IMR-90 (cell line): ENCODE measurements around the gene TCEAL3. TPM values are rescaled to one million over a fixed set of nuclear protein-coding genes. Genes with fewer than 3 reads are reported as not detected.

Experiments used
- ATAC-seq: fragments of 200-7000 bp; cut with Tn5 transposase; 2 replicates; pipeline ENCODE4 v1.9.1; 2020; ENCODE audit warnings: low read depth, mild to moderate bottlenecking, moderate library complexity
- BruUV-seq: library from RNA; stranded (reverse); fragments of 400-500 nt; replicated peaks from 2 replicates; lab custom pipeline; 2021; lab: Mats Ljungman, UMichigan
- CTCF ChIA-PET: fragments of 300-600 bp; formaldehyde crosslinking; extraction: SDS; loops from one replicate; lab custom pipeline; 2021; ENCODE audit warnings: antibody characterized with exemption; lab: Yijun Ruan, JAX
- POLR2A ChIA-PET: fragments of 300-600 bp; sonication (Branson Sonifier 250); formaldehyde crosslinking; loops from one replicate; lab custom pipeline; 2022; ENCODE audit warnings: antibody characterized with exemption; ENCODE audit not compliant: unreplicated experiment; lab: Charles Lee
- DNase-seq: peaks from one replicate; pipeline ENCODE4 v3.0.0; 2013
- H2AFZ ChIP-seq: replicated peaks from 2 replicates; pipeline ENCODE3; 2013; ENCODE audit warnings: low read length, mild to moderate bottlenecking; ENCODE audit not compliant: poor library complexity
- H2AK5ac ChIP-seq: 2 replicates; pipeline ENCODE4 v1.6.1; 2013; ENCODE audit warnings: low read depth, low read length, inconsistent platforms
- H2AK9ac ChIP-seq: replicated peaks from 2 replicates; pipeline ENCODE3; 2013; ENCODE audit warnings: mild to moderate bottlenecking, low read depth, low read length, moderate library complexity; ENCODE audit not compliant: poor library complexity
- H2BK120ac ChIP-seq: 2 replicates; pipeline ENCODE4 v1.6.1; 2013; ENCODE audit warnings: low read depth, low read length, inconsistent platforms
- H2BK15ac ChIP-seq: 3 replicates; pipeline ENCODE4 v1.6.1; 2013; ENCODE audit warnings: low read depth, low read length, inconsistent platforms
- H2BK20ac ChIP-seq: 2 replicates; pipeline ENCODE4 v1.6.1; 2013; ENCODE audit warnings: low read depth, mild to moderate bottlenecking, inconsistent platforms, low read length, moderate library complexity
- H2BK5ac ChIP-seq: 2 replicates; pipeline ENCODE4 v1.6.1; 2013; ENCODE audit warnings: mild to moderate bottlenecking, low read depth, low read length, inconsistent platforms; ENCODE audit not compliant: poor library complexity, severe bottlenecking
- H3K14ac ChIP-seq: replicated peaks from 2 replicates; pipeline ENCODE4 v1.6.1; 2013; ENCODE audit warnings: low read depth, low read length, inconsistent platforms
- H3K18ac ChIP-seq: 2 replicates; pipeline ENCODE4 v1.6.1; 2013; ENCODE audit warnings: low read depth, low read length, control low read depth
- H3K23ac ChIP-seq: 2 replicates; pipeline ENCODE4 v1.6.1; 2013; ENCODE audit warnings: low read depth, low read length, inconsistent platforms
- H3K27ac ChIP-seq: 2 replicates; pipeline ENCODE4 v1.5.1; 2013; ENCODE audit warnings: mild to moderate bottlenecking, control low read depth, low read length; ENCODE audit not compliant: insufficient read depth
- H3K27me3 ChIP-seq: 2 replicates; pipeline ENCODE4 v1.6.1; 2013; ENCODE audit warnings: low read length; ENCODE audit not compliant: control insufficient read depth, insufficient read depth
- H3K36me3 ChIP-seq: 2 replicates; pipeline ENCODE4 v1.6.1; 2013; ENCODE audit warnings: low read length, mixed read lengths; ENCODE audit not compliant: control insufficient read depth, insufficient read depth
- H3K4ac ChIP-seq: 2 replicates; pipeline ENCODE4 v1.6.1; 2013; ENCODE audit warnings: low read depth, low read length, inconsistent platforms
- H3K4me1 ChIP-seq: 2 replicates; pipeline ENCODE4 v1.6.1; 2013; ENCODE audit warnings: low read length, mixed read lengths; ENCODE audit not compliant: control insufficient read depth, insufficient read depth
- H3K4me2 ChIP-seq: 2 replicates; pipeline ENCODE4 v1.6.1; 2013; ENCODE audit warnings: low read depth, mild to moderate bottlenecking, control low read depth, low read length, moderate library complexity
- H3K4me3 ChIP-seq: 2 replicates; pipeline ENCODE4 v1.5.1; 2013; ENCODE audit warnings: low read depth, mild to moderate bottlenecking, control low read depth, low read length, moderate library complexity; ENCODE audit not compliant: insufficient read depth
- H3K56ac ChIP-seq: 2 replicates; pipeline ENCODE4 v1.6.1; 2013; ENCODE audit warnings: low read length, inconsistent platforms; ENCODE audit not compliant: insufficient read depth; ENCODE audit errors: extremely low read depth
- H3K79me1 ChIP-seq, 2 experiments: 2 replicates each; pipeline ENCODE4 v1.6.1; 2013; ENCODE audit warnings: low read length in 2 of 2, inconsistent platforms in 1 of 2, low read depth in 1 of 2
- H3K9ac ChIP-seq: 2 replicates; pipeline ENCODE4 v1.6.1; 2013; ENCODE audit warnings: low read depth, low read length, control low read depth
- H3K9me1 ChIP-seq: 2 replicates; pipeline ENCODE4 v1.6.1; 2013; ENCODE audit warnings: low read length, inconsistent platforms; ENCODE audit not compliant: insufficient read depth
- H3K9me3 ChIP-seq: 2 replicates; pipeline ENCODE4 v1.6.1; 2013; ENCODE audit warnings: low read length; ENCODE audit not compliant: control insufficient read depth, insufficient read depth
- H4K20me1 ChIP-seq: 2 replicates; pipeline ENCODE4 v1.6.1; 2013; ENCODE audit warnings: low read length, inconsistent platforms; ENCODE audit not compliant: insufficient read depth
- H4K5ac ChIP-seq: 2 replicates; pipeline ENCODE4 v1.6.1; 2013; ENCODE audit warnings: mild to moderate bottlenecking, low read depth, low read length, control low read depth
- H4K8ac ChIP-seq, 2 experiments: 2 replicates each; pipeline ENCODE4 v1.6.1; 2013; ENCODE audit warnings: low read depth in 2 of 2, low read length in 2 of 2, control low read depth in 1 of 2, inconsistent platforms in 1 of 2
- H4K91ac ChIP-seq: 2 replicates; pipeline ENCODE4 v1.6.1; 2013; ENCODE audit warnings: low read depth, low read length, inconsistent platforms; ENCODE audit not compliant: insufficient read depth
- BHLHE40 ChIP-seq: fragments of 150-350 bp; IDR thresholded peaks from 2 replicates; pipeline ENCODE4 v1.6.1; 2016; ENCODE audit warnings: mild to moderate bottlenecking, low read depth, low read length
- CEBPB ChIP-seq: IDR thresholded peaks from 2 replicates; pipeline ENCODE4 v1.6.1; 2012; ENCODE audit warnings: low read depth, low read length, improper control_type of control experiment
- CHD1 ChIP-seq: IDR thresholded peaks from 2 replicates; pipeline ENCODE4 v1.6.1; 2012; ENCODE audit warnings: low read depth, low read length, improper control_type of control experiment
- FOS ChIP-seq: fragments of 150-350 bp; IDR thresholded peaks from 2 replicates; pipeline ENCODE4 v1.6.1; 2016; ENCODE audit warnings: low read depth, low read length
- MAFK ChIP-seq: IDR thresholded peaks from 2 replicates; pipeline ENCODE4 v1.6.1; 2012; ENCODE audit warnings: low read depth, low read length, improper control_type of control experiment
- MXI1 ChIP-seq: IDR thresholded peaks from 2 replicates; pipeline ENCODE4 v1.6.1; 2012; ENCODE audit warnings: low read depth, mild to moderate bottlenecking, low read length, moderate library complexity, borderline replicate concordance
- NFE2L2 ChIP-seq: fragments of 150-350 bp; IDR thresholded peaks from 2 replicates; pipeline ENCODE4 v1.6.1; 2016; ENCODE audit warnings: low read depth, mild to moderate bottlenecking, low read length
- POLR2A ChIP-seq: IDR thresholded peaks from 2 replicates; pipeline ENCODE4 v1.6.1; 2012; ENCODE audit warnings: mild to moderate bottlenecking, low read depth, low read length
- RAD21 ChIP-seq: IDR thresholded peaks from 2 replicates; pipeline ENCODE4 v1.6.1; 2012; ENCODE audit warnings: low read length, improper control_type of control experiment
- RCOR1 ChIP-seq: IDR thresholded peaks from 2 replicates; pipeline ENCODE4 v1.6.1; 2012; ENCODE audit warnings: mild to moderate bottlenecking, low read length, improper control_type of control experiment; ENCODE audit not compliant: insufficient replicate concordance
- RFX5 ChIP-seq: IDR thresholded peaks from 2 replicates; pipeline ENCODE4 v1.8.0; 2012; ENCODE audit warnings: low read depth, mild to moderate bottlenecking, low read length, moderate library complexity
- SMC3 ChIP-seq: fragments of 150-350 bp; IDR thresholded peaks from 2 replicates; pipeline ENCODE4 v1.6.1; 2016; ENCODE audit warnings: low read depth, mild to moderate bottlenecking, antibody characterized with exemption, low read length, moderate library complexity
- WGBS, 2 experiments: methylation state at CpG; one replicate each; pipeline versions ENCODE4 v1.1.5 to v1.1.7; 2013; ENCODE audit warnings: missing lambda C conversion rate in 2 of 2; ENCODE audit not compliant: insufficient read length in 1 of 2; ENCODE audit errors: extremely low coverage in 2 of 2; 5-methylcytosine and 5-hydroxymethylcytosine counted together
- dilution Hi-C: fragments of 300-500 bp; cut with HindIII; formaldehyde crosslinking; loops from one replicate; pipeline ENCODE4 v1.14.3; 2018; ENCODE audit warnings: low sequenced_read_pairs; ENCODE audit not compliant: unreplicated experiment
- in situ Hi-C: fragments of 300-500 bp; cut with MboI; formaldehyde crosslinking; loops from 3 replicates; pipeline ENCODE4 v1.14.3; 2019; ENCODE audit warnings: low sequenced_read_pairs, inconsistent platforms, mixed read lengths
- intact Hi-C: fragments of 100-400 bp; cut with micrococcal nuclease; formaldehyde crosslinking; loops from 2 replicates; pipeline ENCODE4 v1.10.0; 2022
- polyA plus RNA-seq, 3 experiments: library from polyadenylated mRNA; depleted of rRNA; stranded (reverse); fragments of >200 nt; gene quantifications; 2 replicates each; pipeline ENCODE4 v1.2.3, GENCODE V29; 2012; ENCODE audit warnings: low replicate concordance in 1 of 3
- total RNA-seq: library from RNA; depleted of rRNA; stranded (reverse); fragments of >200 nt; gene quantifications from 2 replicates; pipeline ENCODE4 v1.2.3, GENCODE V29; 2012
- TF ChIP-seq, protein P1 (sequence below): fragments of 150-350 bp; IDR thresholded peaks from 2 replicates; pipeline ENCODE4 v1.6.1; 2016; ENCODE audit warnings: low read depth, mild to moderate bottlenecking, low read length, moderate library complexity, borderline replicate concordance
- TF ChIP-seq, protein P2 (sequence below): conservative IDR thresholded peaks from 2 replicates; pipeline ENCODE4 v1.5.1; 2012; ENCODE audit warnings: mild to moderate bottlenecking, low read depth, low read length, improper control_type of control experiment

TCEAL3 gene
- total and polyA plus RNA-seq, 2 of the 4 experiments (the other 2 are of a cell fraction), result 3.2 to 24.2 TPM

DNA sequence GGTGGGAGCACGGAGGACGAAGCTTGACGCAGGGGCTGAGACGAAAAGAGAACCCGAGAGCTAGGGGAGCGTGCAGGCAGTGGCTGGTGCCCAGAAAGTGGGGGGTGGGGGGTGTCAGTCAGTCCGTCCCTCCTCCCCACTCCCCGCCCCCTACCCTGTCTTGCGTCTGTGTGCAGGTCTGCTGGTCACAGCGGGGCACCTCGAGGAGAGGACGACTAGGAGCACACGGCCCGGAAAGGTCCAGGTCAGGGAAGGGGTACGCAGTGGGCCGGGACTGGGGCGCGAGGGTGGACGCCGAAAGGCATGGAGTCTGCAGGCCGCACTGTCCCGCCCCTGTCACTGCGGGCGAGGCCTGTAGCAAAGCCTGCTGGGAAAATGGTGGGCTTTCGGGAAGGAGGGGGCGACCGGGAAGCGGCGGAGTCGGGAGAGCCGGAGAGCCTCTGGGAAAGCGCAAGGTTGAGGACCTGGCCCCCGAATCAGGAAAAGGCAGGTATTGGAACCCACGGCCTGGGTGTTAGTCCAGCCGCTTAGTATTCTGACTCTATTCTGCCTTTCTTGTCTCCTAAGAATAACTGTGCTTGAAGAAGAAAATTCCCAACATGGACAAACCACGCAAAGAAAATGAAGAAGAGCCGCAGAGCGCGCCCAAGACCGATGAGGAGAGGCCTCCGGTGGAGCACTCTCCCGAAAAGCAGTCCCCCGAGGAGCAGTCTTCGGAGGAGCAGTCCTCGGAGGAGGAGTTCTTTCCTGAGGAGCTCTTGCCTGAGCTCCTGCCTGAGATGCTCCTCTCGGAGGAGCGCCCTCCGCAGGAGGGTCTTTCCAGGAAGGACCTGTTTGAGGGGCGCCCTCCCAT lies 21.8 kb downstream of the TCEAL3 start:
- peak overlapping the region; percentile 89 for H3K9ac ChIP-seq
- peak overlapping the region; percentile 86; the same call in 1 of the 2 replicates for H2AK5ac ChIP-seq
- peaks cover 0 to 9% of the 10 kb centered on the region in 2 experiments; a peak in 1 of 4 replicates for H3K79me1 ChIP-seq
- H2BK120ac ChIP-seq, result peak overlapping the region; percentile 68
- peak overlapping the region; percentile 84 for H3K56ac ChIP-seq
- intact Hi-C loops (loop anchor here (2.0 to 10.0 kb wide), 4 partner anchors 48 to 92 kb away; partner anchors contain the start of gene MORF4L2), in situ Hi-C loops (no loop called here), dilution Hi-C loops (no loop called here)
- DNase-seq (peak; percentile 67), ATAC-seq (peak; percentile 87)
- no peaks in the 10 kb centered on the region for H3K9me3 ChIP-seq
- H3K9me1 ChIP-seq, result peaks cover 3% of the 10 kb centered on the region; the same call in 1 of the 2 replicates
- peak overlapping the region; percentile 77 for H2AK9ac ChIP-seq
- peak overlapping the region; percentile 86 to 91 for H4K8ac ChIP-seq
- no peaks in the 10 kb centered on the region for H3K27me3 ChIP-seq
- H2BK5ac ChIP-seq, result peak overlapping the region; percentile 92
- peak overlapping the region; percentile 84 for H3K4me2 ChIP-seq
- no peak overlapping the region for H2BK15ac ChIP-seq
- peak overlapping the region; percentile 79 for H3K18ac ChIP-seq
- CTCF ChIA-PET, result interaction anchor here (0.7 to 1.5 kb wide), 6 partner anchors 9 to 41 kb away, joined by 3 to 6 read pairs (median 5); no protein-coding TSS in a partner anchor
- peak overlapping the region; percentile 86 for H3K14ac ChIP-seq
- peak overlapping the region; percentile 98 for H3K27ac ChIP-seq
- whole genome bisulfite sequencing, 2 experiments, result 16% methylated on average over 8 of the region's 49 CpGs; no CpG with 5 or more reads in 1 of the 2 experiments
- peak overlapping the region; percentile 92 for H2AFZ ChIP-seq
- H3K4ac ChIP-seq, result peak overlapping the region; percentile 89
- POLR2A ChIA-PET, result interaction anchor here (0.6 to 0.8 kb wide), 2 partner anchors 42 to 124 kb away, joined by 3 to 9 read pairs; no protein-coding TSS in a partner anchor
- no peaks in the 10 kb centered on the region for H3K36me3 ChIP-seq
- no TSS peak for BruUV-seq
- H2BK20ac ChIP-seq, result no peak overlapping the region
- H4K5ac ChIP-seq, result peak overlapping the region; percentile 60
- no peaks in the 10 kb centered on the region for H3K4me1 ChIP-seq
- no peaks in the 10 kb centered on the region for H4K20me1 ChIP-seq
- peak overlapping the region; percentile 86 for H4K91ac ChIP-seq
- H3K4me3 ChIP-seq, result peak overlapping the region; percentile 81
- H3K23ac ChIP-seq, result peak overlapping the region; percentile 85; the same call in 1 of the 2 replicates
- no peak for TF ChIP-seq RCOR1
- TF ChIP-seq NFE2L2, result no peak
- no peak for TF ChIP-seq BHLHE40
- TF ChIP-seq, protein P1, sequence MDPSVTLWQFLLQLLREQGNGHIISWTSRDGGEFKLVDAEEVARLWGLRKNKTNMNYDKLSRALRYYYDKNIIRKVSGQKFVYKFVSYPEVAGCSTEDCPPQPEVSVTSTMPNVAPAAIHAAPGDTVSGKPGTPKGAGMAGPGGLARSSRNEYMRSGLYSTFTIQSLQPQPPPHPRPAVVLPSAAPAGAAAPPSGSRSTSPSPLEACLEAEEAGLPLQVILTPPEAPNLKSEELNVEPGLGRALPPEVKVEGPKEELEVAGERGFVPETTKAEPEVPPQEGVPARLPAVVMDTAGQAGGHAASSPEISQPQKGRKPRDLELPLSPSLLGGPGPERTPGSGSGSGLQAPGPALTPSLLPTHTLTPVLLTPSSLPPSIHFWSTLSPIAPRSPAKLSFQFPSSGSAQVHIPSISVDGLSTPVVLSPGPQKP, result no peak
- TF ChIP-seq FOS, result no peak
- no peak for TF ChIP-seq MAFK
- TF ChIP-seq RAD21, result peak; percentile 34; the same call in 1 of the 2 replicates
- no peak for TF ChIP-seq CHD1
- no peak for TF ChIP-seq CEBPB
- TF ChIP-seq MXI1, result peak; percentile 74; the same call in 1 of the 2 replicates
- peak; percentile 36 for TF ChIP-seq SMC3
- TF ChIP-seq RFX5, result no peak
- TF ChIP-seq POLR2A, result no peak
- TF ChIP-seq, protein P2, sequence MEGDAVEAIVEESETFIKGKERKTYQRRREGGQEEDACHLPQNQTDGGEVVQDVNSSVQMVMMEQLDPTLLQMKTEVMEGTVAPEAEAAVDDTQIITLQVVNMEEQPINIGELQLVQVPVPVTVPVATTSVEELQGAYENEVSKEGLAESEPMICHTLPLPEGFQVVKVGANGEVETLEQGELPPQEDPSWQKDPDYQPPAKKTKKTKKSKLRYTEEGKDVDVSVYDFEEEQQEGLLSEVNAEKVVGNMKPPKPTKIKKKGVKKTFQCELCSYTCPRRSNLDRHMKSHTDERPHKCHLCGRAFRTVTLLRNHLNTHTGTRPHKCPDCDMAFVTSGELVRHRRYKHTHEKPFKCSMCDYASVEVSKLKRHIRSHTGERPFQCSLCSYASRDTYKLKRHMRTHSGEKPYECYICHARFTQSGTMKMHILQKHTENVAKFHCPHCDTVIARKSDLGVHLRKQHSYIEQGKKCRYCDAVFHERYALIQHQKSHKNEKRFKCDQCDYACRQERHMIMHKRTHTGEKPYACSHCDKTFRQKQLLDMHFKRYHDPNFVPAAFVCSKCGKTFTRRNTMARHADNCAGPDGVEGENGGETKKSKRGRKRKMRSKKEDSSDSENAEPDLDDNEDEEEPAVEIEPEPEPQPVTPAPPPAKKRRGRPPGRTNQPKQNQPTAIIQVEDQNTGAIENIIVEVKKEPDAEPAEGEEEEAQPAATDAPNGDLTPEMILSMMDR, result peak; percentile 62
